Suprapubic skin (tissue), 4 donors: ENCODE measurements around the gene ATF6B. TPM values are rescaled to one million over a fixed set of nuclear protein-coding genes. Genes with fewer than 3 reads are reported as not detected.

ENCODE experiments used
- DNase-seq, 2 donors: peaks; one replicate each; pipeline ENCODE4 v3.0.0-alpha.2; 2019; ENCODE audit warnings: low spot score in 2 of 2
- H3K27ac ChIP-seq: fragments of 200-600 bp; sonication (generic); one replicate; pipeline ENCODE4 v1.5.1; 2019
- H3K27me3 ChIP-seq: fragments of 200-600 bp; sonication (generic); one replicate; pipeline ENCODE4 v1.5.1; 2019
- H3K36me3 ChIP-seq: fragments of 200-600 bp; sonication (generic); one replicate; pipeline ENCODE4 v1.5.1; 2019
- H3K4me1 ChIP-seq: fragments of 200-600 bp; sonication (generic); one replicate; pipeline ENCODE4 v1.5.1; 2019
- H3K4me3 ChIP-seq: fragments of 200-600 bp; sonication (generic); one replicate; pipeline ENCODE4 v1.5.1; 2019; ENCODE audit warnings: mild to moderate bottlenecking
- H3K9me3 ChIP-seq: fragments of 200-600 bp; sonication (generic); one replicate; pipeline ENCODE4 v1.5.1; 2019
- CTCF ChIP-seq, 2 donors: fragments of 200-600 bp in 1 of 2; fragments of 450-650 bp in 1 of 2; sonication (generic) in 1 of 2; IDR thresholded peaks; one replicate each; pipeline ENCODE4 v1.5.1; 2016 to 2019; ENCODE audit warnings: antibody characterized with exemption in 2 of 2, mild to moderate bottlenecking in 1 of 2, moderate library complexity in 1 of 2
- EP300 ChIP-seq: sonication (generic); formaldehyde crosslinking; IDR thresholded peaks from one replicate; pipeline ENCODE4 v1.6.1; 2017; ENCODE audit warnings: antibody characterized with exemption
- POLR2A ChIP-seq, 2 donors: fragments of 450-650 bp; IDR thresholded peaks; one replicate each; pipeline ENCODE4 v1.6.1; 2017; ENCODE audit warnings: antibody characterized with exemption in 2 of 2, mild to moderate bottlenecking in 2 of 2, moderate library complexity in 2 of 2
- POLR2AphosphoS5 ChIP-seq, 3 donors: sonication (generic); formaldehyde crosslinking; IDR thresholded peaks; one replicate each; pipeline ENCODE4 v1.6.1; 2017; ENCODE audit warnings: antibody characterized with exemption in 3 of 3
- WGBS: methylation state at CpG from one replicate; pipeline ENCODE4 v1.1.5; 2018; 5-methylcytosine and 5-hydroxymethylcytosine counted together
- total RNA-seq, 4 donors: library from RNA; depleted of rRNA; stranded (reverse); fragments of >200 nt; gene quantifications; one replicate each; pipeline ENCODE4 v1.1.0, GENCODE V29; 2016

ATF6B gene
- total RNA-seq, 4 donors from 2014 or later = 55.8 to 161 (median 74.0) TPM

- Histone ChIP-seq H3K9me3 (no peaks in the 10 kb centered on the region), H3K27me3 (no peaks in the 10 kb centered on the region), H3K4me3 (no peak overlapping the region), H3K4me1 (peaks cover 53% of the 10 kb centered on the region), H3K36me3 (peaks cover 17% of the 10 kb centered on the region), H3K27ac (no peak overlapping the region)
- WGBS = 83% methylated on average over 1 of the region's 1 CpG
- TF ChIP-seq POLR2AphosphoS5 (IDR thresholded peaks at IDR 0.05) = no peak
- TF ChIP-seq CTCF (IDR thresholded peaks at IDR 0.05) = no peak
- no peak for TF ChIP-seq POLR2A (IDR thresholded peaks at IDR 0.05)
- no peak for TF ChIP-seq EP300
- no peak for DNase-seq
These were observed 46.4 kb upstream of the ATF6B start for GRCh38 chr6:32174416-32174815.

- H3K4me1 ChIP-seq = peaks cover 45% of the 10 kb centered on the region
- no peak overlapping the region for H3K4me3 ChIP-seq
- H3K27me3 ChIP-seq = no peaks in the 10 kb centered on the region
- no peak for DNase-seq
- no peak for TF ChIP-seq EP300
- no peak for TF ChIP-seq POLR2AphosphoS5 (IDR thresholded peaks at IDR 0.05)
- no peak for TF ChIP-seq CTCF (IDR thresholded peaks at IDR 0.05)
- no peak for TF ChIP-seq POLR2A (IDR thresholded peaks at IDR 0.05)
- 54% methylated on average over 4 of the region's 4 CpGs for WGBS
- H3K27ac ChIP-seq = peak overlapping the region; percentile 7
- peaks cover 29% of the 10 kb centered on the region for H3K36me3 ChIP-seq
- no peaks in the 10 kb centered on the region for H3K9me3 ChIP-seq
These were observed 45.1 kb upstream of the ATF6B start for GRCh38 chr6:32173051-32173727.

GRCh38 chr6:32171234-32171633 is 43.2 kb upstream of the ATF6B start:
- Histone ChIP-seq H3K4me1 (peaks cover 30% of the 10 kb centered on the region), H3K27ac (no peak overlapping the region), H3K9me3 (no peaks in the 10 kb centered on the region), H3K4me3 (no peak overlapping the region), H3K27me3 (no peaks in the 10 kb centered on the region), H3K36me3 (peaks cover 49% of the 10 kb centered on the region)
- no peak for DNase-seq
- WGBS = 91% methylated on average over 6 of the region's 6 CpGs
- TF ChIP-seq CTCF (IDR thresholded peaks at IDR 0.05) (no peak), EP300 (no peak), POLR2A (IDR thresholded peaks at IDR 0.05) (no peak), POLR2AphosphoS5 (IDR thresholded peaks at IDR 0.05) (no peak)

GRCh38 chr6:32170294-32170693 is 42.2 kb upstream of the ATF6B start:
- no peak for DNase-seq
- 97% methylated on average over 3 of the region's 11 CpGs for WGBS
- no peaks in the 10 kb centered on the region for H3K9me3 ChIP-seq
- peaks cover 57% of the 10 kb centered on the region for H3K36me3 ChIP-seq
- peaks cover 23% of the 10 kb centered on the region for H3K4me1 ChIP-seq
- H3K27ac ChIP-seq = no peak overlapping the region
- H3K4me3 ChIP-seq = no peak overlapping the region
- H3K27me3 ChIP-seq = no peaks in the 10 kb centered on the region
- no peak for TF ChIP-seq POLR2A (IDR thresholded peaks at IDR 0.05)
- no peak for TF ChIP-seq EP300
- TF ChIP-seq POLR2AphosphoS5 (IDR thresholded peaks at IDR 0.05) = no peak
- no peak for TF ChIP-seq CTCF (IDR thresholded peaks at IDR 0.05)

- no peak for DNase-seq
- H3K4me3 ChIP-seq = no peak overlapping the region
- H3K27ac ChIP-seq = no peak overlapping the region
- no peaks in the 10 kb centered on the region for H3K27me3 ChIP-seq
- WGBS = 82% methylated on average over 11 of the region's 11 CpGs
- TF ChIP-seq POLR2A (IDR thresholded peaks at IDR 0.05) (no peak), EP300 (no peak), POLR2AphosphoS5 (IDR thresholded peaks at IDR 0.05) (no peak)
- no peaks in the 10 kb centered on the region for H3K9me3 ChIP-seq
- H3K36me3 ChIP-seq = peaks cover 69% of the 10 kb centered on the region
- H3K4me1 ChIP-seq = peaks cover 16% of the 10 kb centered on the region
These were observed 41.0 kb upstream of the ATF6B start for GRCh38 chr6:32168807-32169591.
